ENCODE measurements around the gene ZNF609.

Gene ZNF609

DNA sequence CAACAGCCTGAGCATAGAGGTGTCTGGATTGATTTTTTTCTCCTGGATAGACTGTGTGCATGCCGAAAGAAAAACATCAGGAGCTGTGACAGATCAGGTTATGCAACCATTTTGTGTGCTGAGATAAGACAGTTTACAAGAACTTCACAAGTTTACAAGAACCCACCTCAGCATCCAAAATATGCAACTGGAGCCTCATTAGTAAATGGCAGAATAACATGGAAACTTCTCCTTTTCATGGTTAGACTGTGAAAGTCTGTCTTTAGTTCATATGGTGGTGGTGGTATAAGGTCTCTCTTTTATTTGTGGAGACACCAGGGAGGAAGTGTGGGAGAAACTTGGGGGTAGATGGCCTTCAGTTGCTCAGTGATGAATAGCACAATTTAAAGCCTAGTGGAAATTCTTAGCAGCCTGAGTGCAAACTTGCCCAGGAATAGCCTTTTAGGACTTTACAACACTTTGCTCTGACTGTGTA, 3.7 kb upstream of the ZNF609 start:
- Histone ChIP-seq H3K36me3 (ENCODE audit: control insufficient read depth, insufficient read depth, low read length) (peaks cover 22% of the 10 kb centered on the region), H3K4me3 (ENCODE audit: extremely low read depth, insufficient read depth, low read length, poor library complexity, severe bottlenecking) (no peak overlapping the region), H3K4me1 (ENCODE audit: control insufficient read depth, insufficient read depth, low read length, poor library complexity, severe bottlenecking) (peaks cover 21% of the 10 kb centered on the region), H3K27ac (ENCODE audit: low read depth, low read length, severe bottlenecking) (peak overlapping the region; percentile 12), H3K9me3 (ENCODE audit: control insufficient read depth, low read length) (no peaks in the 10 kb centered on the region)
- 100% methylated on average over 1 of the region's 1 CpG; no CpG with 5 or more reads in 1 of the 2 experiments for WGBS, 2 experiments (ENCODE audit: insufficient coverage in 2 of 2)

DNA sequence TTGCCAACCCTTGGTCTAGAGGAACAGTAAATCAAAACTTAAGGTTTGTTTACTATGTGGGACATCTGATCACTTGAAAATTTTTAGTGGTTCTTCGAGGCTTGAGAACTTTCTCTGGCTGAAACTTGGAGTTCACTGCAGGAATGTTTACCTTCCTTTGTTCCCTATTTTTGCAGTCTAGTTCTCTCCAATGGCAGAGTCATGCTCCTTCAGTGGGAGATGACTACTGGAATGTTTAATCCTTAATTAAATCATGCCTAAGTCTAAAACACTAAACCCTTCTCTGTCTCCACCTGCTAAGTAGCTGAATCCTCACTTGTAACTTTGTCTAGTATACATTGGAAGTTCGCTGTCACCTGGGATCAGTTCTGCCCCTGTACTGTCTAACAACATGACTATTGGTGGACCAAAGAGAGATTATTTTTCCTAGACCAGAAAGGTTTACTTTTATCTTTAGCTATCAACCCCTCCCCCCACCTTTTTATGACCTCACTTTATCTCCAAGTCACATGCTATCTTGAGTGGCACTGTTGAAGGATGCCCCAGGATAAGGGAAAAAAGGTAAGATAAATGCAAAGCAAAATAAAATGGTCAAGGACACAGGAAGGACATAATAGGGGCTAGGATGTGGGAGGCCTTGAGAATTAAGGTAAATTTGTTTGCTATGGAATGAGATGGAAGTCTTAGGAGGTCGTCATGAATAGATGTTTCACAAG, 1.2 kb upstream of the ZNF609 start:
- no peak overlapping the region for H3K4me3 ChIP-seq (ENCODE audit: extremely low read depth, insufficient read depth, low read length, poor library complexity, severe bottlenecking)
- H3K36me3 ChIP-seq (ENCODE audit: control insufficient read depth, insufficient read depth, low read length), result peaks cover 32% of the 10 kb centered on the region
- no peak overlapping the region for H3K27ac ChIP-seq (ENCODE audit: low read depth, low read length, severe bottlenecking)
- H3K4me1 ChIP-seq (ENCODE audit: control insufficient read depth, insufficient read depth, low read length, poor library complexity, severe bottlenecking), result peaks cover 25% of the 10 kb centered on the region
- H3K9me3 ChIP-seq (ENCODE audit: control insufficient read depth, low read length), result no peaks in the 10 kb centered on the region
- 88 to 91% methylated on average over 2 to 3 of the region's 3 CpGs for WGBS, 2 experiments (ENCODE audit: insufficient coverage in 2 of 2)

DNA sequence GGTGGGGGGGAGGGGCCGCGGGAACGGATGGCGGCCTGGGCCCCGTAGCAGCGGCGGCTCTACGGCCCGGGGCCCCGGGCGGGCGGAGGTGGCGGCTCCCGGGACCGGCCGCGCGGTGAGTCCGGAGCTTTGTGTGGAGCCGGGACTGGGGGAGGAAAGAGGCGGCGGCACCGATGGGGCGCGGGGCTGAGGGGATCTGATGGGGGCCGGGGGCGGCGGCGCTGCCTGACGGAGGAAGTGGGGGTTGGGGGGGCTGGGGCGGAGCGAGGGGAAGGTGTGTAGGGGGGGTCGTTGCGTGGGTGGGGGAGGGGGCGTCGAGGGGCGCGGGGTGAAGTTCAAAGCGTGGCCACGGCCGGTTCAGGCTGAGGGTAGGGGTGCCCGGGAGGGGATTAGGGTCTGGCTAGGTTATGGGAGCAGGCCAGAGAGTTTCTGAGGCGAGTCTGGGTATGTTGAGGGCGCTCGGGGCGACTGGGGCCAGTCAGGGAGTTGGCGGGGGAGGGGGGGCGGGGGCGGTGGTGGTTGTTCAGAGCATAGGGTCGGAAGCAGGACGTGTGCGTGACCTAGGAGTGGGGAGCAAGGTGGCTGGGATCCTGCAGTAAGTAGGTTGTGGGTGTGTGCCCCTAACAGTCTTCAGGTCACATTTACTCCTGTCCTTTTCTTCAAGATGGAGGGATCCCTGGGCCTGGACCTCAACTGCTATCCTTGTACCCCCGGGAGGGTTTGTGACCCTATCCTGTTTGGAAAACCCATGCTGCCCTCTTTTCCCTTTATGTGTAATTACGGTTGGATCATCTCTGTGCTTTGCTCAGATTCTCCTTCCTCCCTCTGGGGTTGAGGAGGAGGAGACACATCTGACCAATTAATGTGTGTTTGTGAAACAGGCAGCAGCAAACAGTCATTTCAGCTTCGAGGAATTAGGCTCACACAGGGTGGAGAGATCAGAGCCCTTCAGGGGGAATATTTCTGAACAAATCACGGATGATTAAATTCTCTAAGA, 644 bp downstream of the ZNF609 start:
- H3K4me3 ChIP-seq (ENCODE audit: extremely low read depth, insufficient read depth, low read length, poor library complexity, severe bottlenecking), result peak overlapping the region; percentile 57
- no peaks in the 10 kb centered on the region for H3K9me3 ChIP-seq (ENCODE audit: control insufficient read depth, low read length)
- H3K27ac ChIP-seq (ENCODE audit: low read depth, low read length, severe bottlenecking), result peak overlapping the region; percentile 88
- WGBS, 2 experiments (ENCODE audit: insufficient coverage in 2 of 2), result 0 to 1% methylated on average over 3 to 9 of the region's 56 CpGs
- H3K36me3 ChIP-seq (ENCODE audit: control insufficient read depth, insufficient read depth, low read length), result peaks cover 39% of the 10 kb centered on the region
- H3K4me1 ChIP-seq (ENCODE audit: control insufficient read depth, insufficient read depth, low read length, poor library complexity, severe bottlenecking), result peaks cover 25% of the 10 kb centered on the region

DNA sequence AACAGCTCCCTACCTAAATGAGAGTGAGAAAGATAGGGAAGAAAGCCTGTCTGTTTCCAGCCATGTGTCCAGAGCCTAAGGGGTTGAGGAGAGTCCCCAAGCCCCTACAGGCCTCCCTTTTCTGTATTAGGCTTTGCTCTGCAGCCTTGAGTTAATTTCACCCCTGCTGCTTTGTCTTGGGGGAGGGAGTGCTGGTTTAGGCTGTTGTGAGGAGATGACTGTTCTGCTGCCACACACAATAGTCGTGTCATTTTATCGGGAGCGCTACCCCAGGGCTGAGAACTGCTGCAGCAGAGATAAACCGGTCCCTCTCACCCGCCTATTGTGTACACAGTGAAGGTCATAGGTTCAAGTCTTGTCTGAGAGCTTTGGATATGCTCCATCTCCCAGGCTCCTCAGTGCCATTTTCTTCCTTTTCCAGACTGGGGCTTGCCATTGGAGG, 1.4 kb downstream of the ZNF609 start:
- H3K9me3 ChIP-seq (ENCODE audit: control insufficient read depth, low read length), result no peaks in the 10 kb centered on the region
- H3K36me3 ChIP-seq (ENCODE audit: control insufficient read depth, insufficient read depth, low read length), result peaks cover 39% of the 10 kb centered on the region
- H3K4me3 ChIP-seq (ENCODE audit: extremely low read depth, insufficient read depth, low read length, poor library complexity, severe bottlenecking), result peak overlapping the region; percentile 57
- peak overlapping the region; percentile 88 for H3K27ac ChIP-seq (ENCODE audit: low read depth, low read length, severe bottlenecking)
- WGBS, 2 experiments (ENCODE audit: insufficient coverage in 2 of 2), result 13% methylated on average over 5 of the region's 5 CpGs; no CpG with 5 or more reads in 1 of the 2 experiments
- H3K4me1 ChIP-seq (ENCODE audit: control insufficient read depth, insufficient read depth, low read length, poor library complexity, severe bottlenecking), result peaks cover 26% of the 10 kb centered on the region

DNA sequence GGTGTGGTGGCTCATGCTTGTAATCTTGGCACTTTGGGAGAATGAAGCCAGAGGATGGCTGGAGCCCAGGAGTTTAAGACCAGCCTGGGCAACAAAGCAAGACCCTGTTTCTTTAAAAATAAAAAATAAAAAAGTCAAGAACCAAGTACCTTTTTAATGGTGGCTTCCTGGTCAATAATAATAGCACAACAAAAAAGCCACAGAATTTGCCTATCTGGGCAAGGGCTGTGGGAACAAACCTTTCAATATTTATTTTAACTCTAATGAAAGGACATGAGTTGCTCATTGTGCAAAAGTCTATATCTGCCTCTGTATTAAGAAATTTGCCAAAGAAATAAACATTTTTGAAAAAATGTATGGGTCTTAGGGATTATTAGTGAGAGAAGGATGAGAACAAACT, 2.1 kb downstream of the ZNF609 start:
- H3K9me3 ChIP-seq (ENCODE audit: control insufficient read depth, low read length), result no peaks in the 10 kb centered on the region
- peak overlapping the region; percentile 57 for H3K4me3 ChIP-seq (ENCODE audit: extremely low read depth, insufficient read depth, low read length, poor library complexity, severe bottlenecking)
- no peak overlapping the region for H3K27ac ChIP-seq (ENCODE audit: low read depth, low read length, severe bottlenecking)
- peaks cover 24% of the 10 kb centered on the region for H3K4me1 ChIP-seq (ENCODE audit: control insufficient read depth, insufficient read depth, low read length, poor library complexity, severe bottlenecking)
- peaks cover 44% of the 10 kb centered on the region for H3K36me3 ChIP-seq (ENCODE audit: control insufficient read depth, insufficient read depth, low read length)

DNA sequence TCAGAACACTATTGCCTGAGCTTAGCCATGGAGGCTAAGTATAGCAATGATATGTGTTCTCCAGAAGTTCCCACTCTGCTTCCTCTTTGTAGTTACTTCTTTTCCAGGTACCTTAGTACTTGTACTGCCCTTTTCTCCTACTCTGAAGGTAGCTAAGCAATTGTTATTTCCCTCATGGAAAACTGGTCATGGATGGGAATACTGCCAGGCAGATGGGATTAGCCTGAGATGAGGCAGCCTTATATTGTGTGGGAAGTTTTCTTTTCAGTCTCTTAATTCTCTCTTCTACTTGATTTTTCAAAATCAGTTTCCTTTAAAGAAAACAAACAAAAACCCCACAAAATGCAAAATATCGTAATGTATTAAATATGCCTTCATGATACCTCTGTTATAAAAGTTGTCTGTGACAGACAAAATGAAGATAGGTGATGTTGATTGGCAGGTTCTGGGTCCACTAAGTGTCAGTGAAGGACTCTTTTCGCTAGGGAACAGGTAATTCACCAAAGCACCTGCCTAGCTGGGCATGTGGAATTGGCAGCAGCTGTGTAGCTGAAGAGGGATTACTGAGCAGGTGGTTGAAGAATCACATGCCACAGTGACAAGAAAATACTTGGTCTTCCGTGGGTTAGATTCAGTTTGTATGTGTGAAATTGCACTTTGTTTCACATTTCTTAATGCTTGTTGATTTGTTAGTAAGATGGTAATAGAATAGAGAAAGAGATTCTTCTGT, 4.1 kb downstream of the ZNF609 start:
- Histone ChIP-seq H3K36me3 (ENCODE audit: control insufficient read depth, insufficient read depth, low read length) (peaks cover 45% of the 10 kb centered on the region), H3K4me1 (ENCODE audit: control insufficient read depth, insufficient read depth, low read length, poor library complexity, severe bottlenecking) (peaks cover 14% of the 10 kb centered on the region), H3K9me3 (ENCODE audit: control insufficient read depth, low read length) (no peaks in the 10 kb centered on the region), H3K27ac (ENCODE audit: low read depth, low read length, severe bottlenecking) (no peak overlapping the region), H3K4me3 (ENCODE audit: extremely low read depth, insufficient read depth, low read length, poor library complexity, severe bottlenecking) (no peak overlapping the region)
- WGBS, 2 experiments (ENCODE audit: insufficient coverage in 2 of 2), result 88 to 94% methylated on average over 2 of the region's 3 CpGs

DNA sequence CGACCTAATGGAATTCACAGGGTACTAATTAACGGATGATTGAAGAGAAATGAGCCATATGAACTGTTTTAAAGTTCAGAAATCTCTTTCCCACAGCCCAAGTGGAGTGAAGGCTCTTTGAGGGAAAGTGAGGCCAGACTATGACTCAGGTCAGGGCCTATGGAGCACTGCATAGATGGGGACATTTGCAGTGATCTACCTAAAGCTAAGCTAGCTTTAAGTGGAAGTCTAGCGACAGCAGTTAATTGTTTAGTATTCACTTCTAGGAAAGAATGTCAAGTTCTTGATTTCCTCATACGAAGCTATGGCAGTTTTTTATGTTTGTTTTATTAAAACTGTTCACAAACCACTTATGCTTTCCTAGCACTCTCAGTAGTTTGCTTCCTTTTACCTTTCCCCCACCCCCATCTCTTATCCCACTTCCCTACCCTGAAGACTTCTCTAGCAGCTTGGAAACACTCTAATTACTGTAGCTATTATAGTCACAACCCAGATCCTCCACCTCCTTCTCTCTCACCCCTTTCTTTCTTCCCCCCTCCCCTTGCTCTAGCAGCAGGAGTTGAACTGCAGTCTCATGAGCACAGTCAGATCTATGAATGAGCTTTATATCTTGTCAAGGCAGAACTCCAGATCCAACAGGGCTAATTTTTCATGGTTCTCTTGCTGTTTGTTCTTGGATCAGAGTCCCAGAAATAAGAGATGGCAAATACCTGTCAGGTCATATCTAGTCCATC, 6.2 kb downstream of the ZNF609 start:
- H3K9me3 ChIP-seq (ENCODE audit: control insufficient read depth, low read length), result no peaks in the 10 kb centered on the region
- peaks cover 60% of the 10 kb centered on the region for H3K36me3 ChIP-seq (ENCODE audit: control insufficient read depth, insufficient read depth, low read length)
- no peak overlapping the region for H3K4me3 ChIP-seq (ENCODE audit: extremely low read depth, insufficient read depth, low read length, poor library complexity, severe bottlenecking)
- H3K4me1 ChIP-seq (ENCODE audit: control insufficient read depth, insufficient read depth, low read length, poor library complexity, severe bottlenecking), result peaks cover 11% of the 10 kb centered on the region
- no peak overlapping the region for H3K27ac ChIP-seq (ENCODE audit: low read depth, low read length, severe bottlenecking)
- 83 to 86% methylated on average over 1 to 2 of the region's 4 CpGs for WGBS, 2 experiments (ENCODE audit: insufficient coverage in 2 of 2)

DNA sequence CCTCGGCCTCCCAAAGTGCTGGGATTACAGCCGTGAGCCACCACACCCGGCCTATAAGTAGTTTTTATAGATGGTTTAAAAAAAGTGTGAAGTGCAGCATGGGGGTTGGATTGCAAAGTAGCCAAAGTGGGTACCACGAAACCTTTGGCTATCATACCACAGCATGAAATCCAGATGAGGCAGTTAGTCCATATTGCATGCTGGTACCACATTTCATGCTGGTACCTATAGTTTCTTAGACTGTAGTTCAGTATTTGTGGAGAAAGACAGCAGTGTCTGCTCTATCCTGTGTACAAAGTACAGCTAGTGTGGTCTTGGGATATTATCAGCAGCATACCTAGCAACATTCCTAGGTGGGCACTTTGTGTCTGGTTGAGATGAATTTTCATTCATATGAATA, 11.8 kb downstream of the ZNF609 start:
- H3K27ac ChIP-seq (ENCODE audit: low read depth, low read length, severe bottlenecking), result no peak overlapping the region
- WGBS, 2 experiments (ENCODE audit: insufficient coverage in 2 of 2), result 95 to 100% methylated on average over 3 to 4 of the region's 4 CpGs
- H3K36me3 ChIP-seq (ENCODE audit: control insufficient read depth, insufficient read depth, low read length), result peaks cover 57% of the 10 kb centered on the region
- no peak overlapping the region for H3K4me3 ChIP-seq (ENCODE audit: extremely low read depth, insufficient read depth, low read length, poor library complexity, severe bottlenecking)
- no peaks in the 10 kb centered on the region for H3K9me3 ChIP-seq (ENCODE audit: control insufficient read depth, low read length)
- no peaks in the 10 kb centered on the region for H3K4me1 ChIP-seq (ENCODE audit: control insufficient read depth, insufficient read depth, low read length, poor library complexity, severe bottlenecking)

DNA sequence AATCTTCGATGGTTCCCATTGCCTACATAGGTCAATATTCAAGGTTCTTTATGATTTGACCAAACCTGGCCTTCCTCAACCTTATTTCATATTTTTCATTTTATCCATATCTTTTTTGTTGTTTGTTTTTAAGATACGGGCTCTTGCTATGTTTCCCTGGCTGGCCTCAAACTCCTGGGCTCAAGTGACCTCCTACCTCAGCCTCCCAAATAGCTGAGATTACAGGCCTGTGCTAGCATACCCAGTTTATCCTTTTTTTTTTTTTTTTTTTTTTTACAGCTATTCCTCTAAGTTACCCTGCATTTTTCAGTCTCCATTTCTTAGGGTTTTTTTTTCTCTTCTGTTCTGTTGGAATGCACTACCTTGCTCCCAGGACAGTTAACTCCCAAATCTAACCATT, 14.5 kb downstream of the ZNF609 start:
- WGBS, 2 experiments (ENCODE audit: insufficient coverage in 2 of 2), result 83 to 100% methylated on average over 1 of the region's 2 CpGs
- Histone ChIP-seq H3K9me3 (ENCODE audit: control insufficient read depth, low read length) (no peaks in the 10 kb centered on the region), H3K27ac (ENCODE audit: low read depth, low read length, severe bottlenecking) (no peak overlapping the region), H3K4me3 (ENCODE audit: extremely low read depth, insufficient read depth, low read length, poor library complexity, severe bottlenecking) (no peak overlapping the region), H3K36me3 (ENCODE audit: control insufficient read depth, insufficient read depth, low read length) (peaks cover 48% of the 10 kb centered on the region), H3K4me1 (ENCODE audit: control insufficient read depth, insufficient read depth, low read length, poor library complexity, severe bottlenecking) (no peaks in the 10 kb centered on the region)

DNA sequence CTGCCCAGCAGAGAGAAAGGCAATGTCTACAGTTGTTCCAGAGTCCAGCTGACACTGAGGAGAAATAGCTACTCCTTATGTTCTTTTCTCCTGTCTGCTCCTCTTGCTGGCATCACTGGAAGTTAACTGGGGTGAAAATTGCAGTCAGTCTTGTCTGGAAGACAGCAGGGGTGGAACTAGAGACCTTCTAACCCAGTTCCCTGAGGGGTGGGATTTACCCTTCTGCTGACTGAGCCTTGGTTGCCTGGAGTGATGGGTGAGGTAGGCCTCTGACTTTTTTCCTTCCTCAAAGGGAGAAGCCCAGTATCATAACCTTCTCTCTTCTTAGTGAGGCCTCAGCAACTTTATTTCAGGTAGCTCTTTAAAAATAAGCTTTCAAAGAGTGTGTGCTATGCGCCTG, 16.2 kb downstream of the ZNF609 start:
- no peak overlapping the region for H3K4me3 ChIP-seq (ENCODE audit: extremely low read depth, insufficient read depth, low read length, poor library complexity, severe bottlenecking)
- no peaks in the 10 kb centered on the region for H3K4me1 ChIP-seq (ENCODE audit: control insufficient read depth, insufficient read depth, low read length, poor library complexity, severe bottlenecking)
- H3K27ac ChIP-seq (ENCODE audit: low read depth, low read length, severe bottlenecking), result no peak overlapping the region
- no peaks in the 10 kb centered on the region for H3K9me3 ChIP-seq (ENCODE audit: control insufficient read depth, low read length)
- peaks cover 42% of the 10 kb centered on the region for H3K36me3 ChIP-seq (ENCODE audit: control insufficient read depth, insufficient read depth, low read length)
- 100% methylated on average over 1 of the region's 1 CpG; no CpG with 5 or more reads in 1 of the 2 experiments for WGBS, 2 experiments (ENCODE audit: insufficient coverage in 2 of 2)
